HepG2 (cell line): ENCODE results near the gene RABEPK. TPM values are rescaled to one million over a fixed set of nuclear protein-coding genes. Genes with fewer than 3 reads are reported as not detected.
A peak's percentile ranks its signal among the peaks of the same experiment; 100 is the strongest.

ENCODE experiments used
- BCL6 ChIP-seq: IDR thresholded peaks from 2 replicates; pipeline ENCODE4 v1.6.1; 2016; ENCODE audit warnings: missing genetic modification reagents, missing compliant biosample characterization
- ESRRA ChIP-seq: sonication (generic); formaldehyde crosslinking; IDR thresholded peaks from 2 replicates; pipeline ENCODE4 v1.5.1; 2020; ENCODE audit warnings: mild to moderate bottlenecking, low read depth, missing genetic modification reagents
- FLYWCH1 ChIP-seq: sonication (generic); formaldehyde crosslinking; IDR thresholded peaks from 2 replicates; pipeline ENCODE4 v1.8.1; 2023; ENCODE audit warnings: mild to moderate bottlenecking, missing genetic modification reagents
- FOXJ3 ChIP-seq: sonication (generic); formaldehyde crosslinking; IDR thresholded peaks from 2 replicates; pipeline ENCODE4 v1.4.0; 2020; ENCODE audit warnings: missing genetic modification reagents, mild to moderate bottlenecking, borderline replicate concordance
- FOXK1 ChIP-seq: sonication (generic); formaldehyde crosslinking; IDR thresholded peaks from 2 replicates; pipeline ENCODE4 v1.4.0; 2020; ENCODE audit warnings: low read depth, missing genetic modification reagents, borderline replicate concordance
- GABPA ChIP-seq, 2 experiments: IDR thresholded peaks; 2 replicates each; pipeline ENCODE4 v1.6.1; 2011 to 2016; ENCODE audit warnings: low read depth in 2 of 2, low read length in 1 of 2, missing biosample characterization in 1 of 2, missing genetic modification characterization in 1 of 2
- MAFF ChIP-seq: IDR thresholded peaks from 2 replicates; pipeline ENCODE4 v1.6.1; 2011; ENCODE audit warnings: low read depth, low read length, improper control_type of control experiment
- TBP ChIP-seq: sonication (generic); formaldehyde crosslinking; IDR thresholded peaks from 2 replicates; pipeline ENCODE4 v1.5.0; 2020; ENCODE audit warnings: missing genetic modification reagents
- ZKSCAN5 ChIP-seq: sonication (generic); formaldehyde crosslinking; IDR thresholded peaks from 2 replicates; pipeline ENCODE4 v1.5.1; 2020; ENCODE audit warnings: mild to moderate bottlenecking, missing genetic modification reagents
- ZNF121 ChIP-seq: sonication (generic); formaldehyde crosslinking; IDR thresholded peaks from 2 replicates; pipeline ENCODE4 v1.5.0; 2020; ENCODE audit warnings: mild to moderate bottlenecking, missing genetic modification reagents
- ZNF335 ChIP-seq: sonication (generic); formaldehyde crosslinking; IDR thresholded peaks from 2 replicates; pipeline ENCODE4 v1.4.0; 2020; ENCODE audit warnings: missing genetic modification reagents
- polyA plus RNA-seq, 8 experiments: library from polyadenylated mRNA; depleted of rRNA in 3 of 8; stranded (reverse) in 7 of 8; unstranded in 1 of 8; fragments of >200 nt; fragmentation: Illumina TruSeq in 4 of 8; extraction: Trizol in 4 of 8; gene quantifications; 2 replicates each; pipeline versions ENCODE4 v1.2.1 to v1.2.3, GENCODE V29; 2011 to 2016; ENCODE audit warnings: low read depth in 4 of 8, missing spikeins in 1 of 8, mixed read lengths in 1 of 8; ENCODE audit not compliant: insufficient read depth in 1 of 8
- total RNA-seq, 5 experiments: library from RNA; depleted of rRNA; stranded (reverse); fragments of >200 nt; fragmentation: Illumina TruSeq; extraction: Trizol; gene quantifications; 2 replicates each; pipeline ENCODE4 v1.2.3, GENCODE V29; 2016; ENCODE audit warnings: low read depth in 1 of 5
- TF ChIP-seq, protein P1 (sequence below): IDR thresholded peaks from 2 replicates; pipeline ENCODE4 v1.6.1; 2016; ENCODE audit warnings: control low read depth
- TF ChIP-seq, protein P2 (sequence below): sonication (generic); formaldehyde crosslinking; IDR thresholded peaks from 2 replicates; pipeline ENCODE4 v1.8.0; 2022; ENCODE audit warnings: missing genetic modification reagents, low read depth, mild to moderate bottlenecking, borderline replicate concordance
- TF ChIP-seq, protein P3 (sequence below): sonication (generic); formaldehyde crosslinking; IDR thresholded peaks from 2 replicates; pipeline ENCODE4 v1.8.0; 2022; ENCODE audit warnings: mild to moderate bottlenecking, missing genetic modification reagents; ENCODE audit not compliant: insufficient replicate concordance
- TF ChIP-seq, protein P4 (sequence below): sonication (generic); formaldehyde crosslinking; IDR thresholded peaks from 2 replicates; pipeline ENCODE4 v1.4.0; 2020; ENCODE audit warnings: missing genetic modification reagents, borderline replicate concordance
- TF ChIP-seq, protein P5 (sequence below): IDR thresholded peaks from 2 replicates; pipeline ENCODE4 v1.6.1; 2016; ENCODE audit warnings: low read depth, control low read depth
- TF ChIP-seq, protein P6 (sequence below): sonication (generic); formaldehyde crosslinking; IDR thresholded peaks from 2 replicates; pipeline ENCODE4 v1.8.1; 2022; ENCODE audit warnings: mild to moderate bottlenecking, missing genetic modification reagents

The RABEPK gene
- total and polyA plus RNA-seq, 2 of the 13 experiments (the other 11 are each of a cell fraction or from before 2014, with no cell fraction given), result 75.5 to 90.0 TPM

DNA sequence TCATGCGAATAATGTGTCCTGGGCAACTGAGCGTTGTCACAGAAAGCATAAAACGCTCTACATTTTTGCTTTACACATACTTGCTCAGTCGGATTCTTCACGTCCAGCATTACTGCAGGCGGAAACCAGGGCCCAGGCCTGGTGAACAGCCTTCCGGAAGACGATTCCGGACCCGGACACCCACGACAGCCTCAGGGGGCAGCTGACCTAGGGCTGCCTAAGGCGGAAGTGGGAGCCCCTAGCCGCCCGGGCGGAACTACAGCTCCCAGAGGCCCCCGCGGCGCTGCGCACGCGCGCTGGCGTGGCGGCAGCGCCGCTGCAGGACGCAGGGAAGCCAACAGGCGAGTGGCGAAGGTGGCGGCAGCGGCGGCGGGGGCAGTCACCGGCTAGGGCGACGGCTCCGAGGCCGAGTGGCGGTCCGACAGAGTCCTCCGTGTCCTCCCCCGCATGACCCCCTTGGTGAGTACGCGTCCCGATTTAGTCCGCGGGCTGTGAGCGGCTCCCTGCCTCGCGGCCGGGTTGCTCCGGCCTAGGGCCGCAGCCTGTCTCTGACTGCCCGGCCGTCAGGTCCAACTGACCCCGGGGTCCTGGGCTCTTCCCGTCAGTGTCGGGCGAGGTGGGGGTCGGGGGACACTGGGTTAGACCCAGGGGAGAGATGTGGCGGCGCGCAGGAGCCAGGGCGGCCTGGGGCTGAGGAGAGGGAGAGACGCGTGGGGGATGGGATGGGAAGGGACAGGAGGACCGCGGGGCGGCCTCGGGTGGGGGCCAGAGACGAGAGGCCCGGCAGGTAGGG lies 61.4 kb downstream of the RABEPK start, which contains the start of gene GAPVD1 (continued):
- TF ChIP-seq FOXJ3 (CRISPR knock-in tag), result no peak
- TF ChIP-seq ZNF335 (CRISPR knock-in tag), result no peak; the same call in 1 of the 2 replicates
- TF ChIP-seq, protein P1, sequence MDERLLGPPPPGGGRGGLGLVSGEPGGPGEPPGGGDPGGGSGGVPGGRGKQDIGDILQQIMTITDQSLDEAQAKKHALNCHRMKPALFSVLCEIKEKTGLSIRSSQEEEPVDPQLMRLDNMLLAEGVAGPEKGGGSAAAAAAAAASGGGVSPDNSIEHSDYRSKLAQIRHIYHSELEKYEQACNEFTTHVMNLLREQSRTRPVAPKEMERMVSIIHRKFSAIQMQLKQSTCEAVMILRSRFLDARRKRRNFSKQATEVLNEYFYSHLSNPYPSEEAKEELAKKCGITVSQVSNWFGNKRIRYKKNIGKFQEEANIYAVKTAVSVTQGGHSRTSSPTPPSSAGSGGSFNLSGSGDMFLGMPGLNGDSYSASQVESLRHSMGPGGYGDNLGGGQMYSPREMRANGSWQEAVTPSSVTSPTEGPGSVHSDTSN (CRISPR knock-in tag), result no peak
- TF ChIP-seq ESRRA, result peak; percentile 23; the same call in 1 of the 2 replicates
- TF ChIP-seq, protein P2, sequence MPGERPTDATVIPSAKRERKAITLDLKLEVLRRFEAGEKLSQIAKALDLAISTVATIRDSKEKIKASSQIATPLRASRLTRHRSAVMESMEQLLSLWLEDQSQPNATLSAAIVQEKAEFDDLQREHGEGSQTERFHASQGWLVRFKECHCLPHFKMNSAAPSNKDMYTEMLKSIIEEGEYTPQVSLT (CRISPR knock-in tag), result no peak
- TF ChIP-seq, protein P3, sequence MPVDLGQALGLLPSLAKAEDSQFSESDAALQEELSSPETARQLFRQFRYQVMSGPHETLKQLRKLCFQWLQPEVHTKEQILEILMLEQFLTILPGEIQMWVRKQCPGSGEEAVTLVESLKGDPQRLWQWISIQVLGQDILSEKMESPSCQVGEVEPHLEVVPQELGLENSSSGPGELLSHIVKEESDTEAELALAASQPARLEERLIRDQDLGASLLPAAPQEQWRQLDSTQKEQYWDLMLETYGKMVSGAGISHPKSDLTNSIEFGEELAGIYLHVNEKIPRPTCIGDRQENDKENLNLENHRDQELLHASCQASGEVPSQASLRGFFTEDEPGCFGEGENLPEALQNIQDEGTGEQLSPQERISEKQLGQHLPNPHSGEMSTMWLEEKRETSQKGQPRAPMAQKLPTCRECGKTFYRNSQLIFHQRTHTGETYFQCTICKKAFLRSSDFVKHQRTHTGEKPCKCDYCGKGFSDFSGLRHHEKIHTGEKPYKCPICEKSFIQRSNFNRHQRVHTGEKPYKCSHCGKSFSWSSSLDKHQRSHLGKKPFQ (CRISPR knock-in tag), result no peak
- TF ChIP-seq TBP (CRISPR knock-in tag), result no peak
- TF ChIP-seq, protein P4, sequence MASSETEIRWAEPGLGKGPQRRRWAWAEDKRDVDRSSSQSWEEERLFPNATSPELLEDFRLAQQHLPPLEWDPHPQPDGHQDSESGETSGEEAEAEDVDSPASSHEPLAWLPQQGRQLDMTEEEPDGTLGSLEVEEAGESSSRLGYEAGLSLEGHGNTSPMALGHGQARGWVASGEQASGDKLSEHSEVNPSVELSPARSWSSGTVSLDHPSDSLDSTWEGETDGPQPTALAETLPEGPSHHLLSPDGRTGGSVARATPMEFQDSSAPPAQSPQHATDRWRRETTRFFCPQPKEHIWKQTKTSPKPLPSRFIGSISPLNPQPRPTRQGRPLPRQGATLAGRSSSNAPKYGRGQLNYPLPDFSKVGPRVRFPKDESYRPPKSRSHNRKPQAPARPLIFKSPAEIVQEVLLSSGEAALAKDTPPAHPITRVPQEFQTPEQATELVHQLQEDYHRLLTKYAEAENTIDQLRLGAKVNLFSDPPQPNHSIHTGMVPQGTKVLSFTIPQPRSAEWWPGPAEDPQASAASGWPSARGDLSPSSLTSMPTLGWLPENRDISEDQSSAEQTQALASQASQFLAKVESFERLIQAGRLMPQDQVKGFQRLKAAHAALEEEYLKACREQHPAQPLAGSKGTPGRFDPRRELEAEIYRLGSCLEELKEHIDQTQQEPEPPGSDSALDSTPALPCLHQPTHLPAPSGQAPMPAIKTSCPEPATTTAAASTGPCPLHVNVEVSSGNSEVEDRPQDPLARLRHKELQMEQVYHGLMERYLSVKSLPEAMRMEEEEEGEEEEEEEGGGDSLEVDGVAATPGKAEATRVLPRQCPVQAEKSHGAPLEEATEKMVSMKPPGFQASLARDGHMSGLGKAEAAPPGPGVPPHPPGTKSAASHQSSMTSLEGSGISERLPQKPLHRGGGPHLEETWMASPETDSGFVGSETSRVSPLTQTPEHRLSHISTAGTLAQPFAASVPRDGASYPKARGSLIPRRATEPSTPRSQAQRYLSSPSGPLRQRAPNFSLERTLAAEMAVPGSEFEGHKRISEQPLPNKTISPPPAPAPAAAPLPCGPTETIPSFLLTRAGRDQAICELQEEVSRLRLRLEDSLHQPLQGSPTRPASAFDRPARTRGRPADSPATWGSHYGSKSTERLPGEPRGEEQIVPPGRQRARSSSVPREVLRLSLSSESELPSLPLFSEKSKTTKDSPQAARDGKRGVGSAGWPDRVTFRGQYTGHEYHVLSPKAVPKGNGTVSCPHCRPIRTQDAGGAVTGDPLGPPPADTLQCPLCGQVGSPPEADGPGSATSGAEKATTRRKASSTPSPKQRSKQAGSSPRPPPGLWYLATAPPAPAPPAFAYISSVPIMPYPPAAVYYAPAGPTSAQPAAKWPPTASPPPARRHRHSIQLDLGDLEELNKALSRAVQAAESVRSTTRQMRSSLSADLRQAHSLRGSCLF, result no peak
- TF ChIP-seq FOXK1 (CRISPR knock-in tag), result peak; percentile 19; the same call in 1 of the 2 replicates
- TF ChIP-seq FLYWCH1, result no peak
- TF ChIP-seq GABPA (IDR thresholded peaks at IDR 0.05; ENCODE audit: low read depth, low read length), result peak; percentile 75
- peak; percentile 90 for TF ChIP-seq GABPA (CRISPR knock-in tag; IDR thresholded peaks at IDR 0.05; ENCODE audit: low read depth)
- TF ChIP-seq, protein P5, sequence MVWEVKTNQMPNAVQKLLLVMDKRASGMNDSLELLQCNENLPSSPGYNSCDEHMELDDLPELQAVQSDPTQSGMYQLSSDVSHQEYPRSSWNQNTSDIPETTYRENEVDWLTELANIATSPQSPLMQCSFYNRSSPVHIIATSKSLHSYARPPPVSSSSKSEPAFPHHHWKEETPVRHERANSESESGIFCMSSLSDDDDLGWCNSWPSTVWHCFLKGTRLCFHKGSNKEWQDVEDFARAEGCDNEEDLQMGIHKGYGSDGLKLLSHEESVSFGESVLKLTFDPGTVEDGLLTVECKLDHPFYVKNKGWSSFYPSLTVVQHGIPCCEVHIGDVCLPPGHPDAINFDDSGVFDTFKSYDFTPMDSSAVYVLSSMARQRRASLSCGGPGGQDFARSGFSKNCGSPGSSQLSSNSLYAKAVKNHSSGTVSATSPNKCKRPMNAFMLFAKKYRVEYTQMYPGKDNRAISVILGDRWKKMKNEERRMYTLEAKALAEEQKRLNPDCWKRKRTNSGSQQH (CRISPR knock-in tag), result peak; percentile 35; the same call in 1 of the 2 replicates
- TF ChIP-seq BCL6, result no peak; the same call in 1 of the 2 replicates
- TF ChIP-seq ZKSCAN5 (CRISPR knock-in tag), result 0 out of 2 replicates have a peak, but pooled peaks have one; percentile 66
- TF ChIP-seq ZNF121 (CRISPR knock-in tag), result peak; percentile 39; the same call in 1 of the 2 replicates
- TF ChIP-seq MAFF, result no peak
- TF ChIP-seq, protein P6, sequence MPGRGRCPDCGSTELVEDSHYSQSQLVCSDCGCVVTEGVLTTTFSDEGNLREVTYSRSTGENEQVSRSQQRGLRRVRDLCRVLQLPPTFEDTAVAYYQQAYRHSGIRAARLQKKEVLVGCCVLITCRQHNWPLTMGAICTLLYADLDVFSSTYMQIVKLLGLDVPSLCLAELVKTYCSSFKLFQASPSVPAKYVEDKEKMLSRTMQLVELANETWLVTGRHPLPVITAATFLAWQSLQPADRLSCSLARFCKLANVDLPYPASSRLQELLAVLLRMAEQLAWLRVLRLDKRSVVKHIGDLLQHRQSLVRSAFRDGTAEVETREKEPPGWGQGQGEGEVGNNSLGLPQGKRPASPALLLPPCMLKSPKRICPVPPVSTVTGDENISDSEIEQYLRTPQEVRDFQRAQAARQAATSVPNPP (CRISPR knock-in tag), result no peak; the same call in 1 of the 2 replicates
